ENCODE results near the gene RXRA.

RXRA gene

GRCh38 chr9:134313470-134313869 is 12.8 kb upstream of the RXRA start:
- Mint-ChIP-seq H3K4me3 (no peak overlapping the region), H3K27ac (no peak overlapping the region), H3K9me3 (peaks cover 28% of the 10 kb centered on the region), H3K27me3 (ENCODE audit: low read depth, poor library complexity) (peaks cover 15% of the 10 kb centered on the region), H3K4me1 (peaks cover 32% of the 10 kb centered on the region), H3K36me3 (ENCODE audit: low read depth) (peaks cover 12% of the 10 kb centered on the region)
- DNase-seq: no peak
- TF ChIP-seq CTCF (IDR thresholded peaks at IDR 0.05): no peak

GRCh38 chr9:134314039-134314949 is 12.0 kb upstream of the RXRA start:
- peaks cover 14% of the 10 kb centered on the region for H3K27me3 Mint-ChIP-seq (ENCODE audit: low read depth, poor library complexity)
- TF ChIP-seq CTCF (IDR thresholded peaks at IDR 0.05): no peak
- H3K4me3 Mint-ChIP-seq: no peak overlapping the region
- peaks cover 12% of the 10 kb centered on the region for H3K36me3 Mint-ChIP-seq (ENCODE audit: low read depth)
- H3K9me3 Mint-ChIP-seq: peaks cover 28% of the 10 kb centered on the region
- H3K4me1 Mint-ChIP-seq: peaks cover 40% of the 10 kb centered on the region
- DNase-seq: peak; percentile 2
- no peak overlapping the region for H3K27ac Mint-ChIP-seq

- peaks cover 28% of the 10 kb centered on the region for H3K9me3 Mint-ChIP-seq
- no peak for TF ChIP-seq CTCF (IDR thresholded peaks at IDR 0.05)
- peak; percentile 23 for DNase-seq
- H3K4me3 Mint-ChIP-seq: no peak overlapping the region
- H3K27me3 Mint-ChIP-seq (ENCODE audit: low read depth, poor library complexity): peaks cover 6% of the 10 kb centered on the region
- peaks cover 12% of the 10 kb centered on the region for H3K36me3 Mint-ChIP-seq (ENCODE audit: low read depth)
- peaks cover 49% of the 10 kb centered on the region for H3K4me1 Mint-ChIP-seq
- no peak overlapping the region for H3K27ac Mint-ChIP-seq
These were observed 11.1 kb upstream of the RXRA start for GRCh38 chr9:134314950-134315715.

GRCh38 chr9:134315716-134316448 is 10.4 kb upstream of the RXRA start:
- no peak overlapping the region for H3K27ac Mint-ChIP-seq
- H3K4me3 Mint-ChIP-seq: no peak overlapping the region
- H3K36me3 Mint-ChIP-seq (ENCODE audit: low read depth): peaks cover 12% of the 10 kb centered on the region
- peaks cover 25% of the 10 kb centered on the region for H3K9me3 Mint-ChIP-seq
- H3K27me3 Mint-ChIP-seq (ENCODE audit: low read depth, poor library complexity): peaks cover 3% of the 10 kb centered on the region
- DNase-seq: peak; percentile 6
- no peak for TF ChIP-seq CTCF (IDR thresholded peaks at IDR 0.05)
- peaks cover 56% of the 10 kb centered on the region for H3K4me1 Mint-ChIP-seq

GRCh38 chr9:134316449-134317160 is 9.7 kb upstream of the RXRA start:
- Mint-ChIP-seq H3K9me3 (peaks cover 23% of the 10 kb centered on the region), H3K27me3 (ENCODE audit: low read depth, poor library complexity) (peaks cover 3% of the 10 kb centered on the region), H3K36me3 (ENCODE audit: low read depth) (peaks cover 11% of the 10 kb centered on the region), H3K4me3 (no peak overlapping the region), H3K27ac (no peak overlapping the region), H3K4me1 (peaks cover 63% of the 10 kb centered on the region)
- no peak for TF ChIP-seq CTCF (IDR thresholded peaks at IDR 0.05)
- DNase-seq: peak; percentile 1

Measured in nephron progenitor cell (in vitro differentiated cells).